ENCODE measurements around the gene FBXO45. TPM values are rescaled to one million over a fixed set of nuclear protein-coding genes. Genes with fewer than 3 reads are reported as not detected.

The FBXO45 gene
- total and polyA plus RNA-seq, 2 experiments from 2014 or later, result 6.8 to 12.2 TPM

- Histone ChIP-seq H4K20me1 (ENCODE audit: insufficient read depth, poor library complexity, severe bottlenecking) (no peaks in the 10 kb centered on the region), H3K9me2 (replicated peaks; ENCODE audit: insufficient read depth) (no peaks in the 10 kb centered on the region), H3K27ac (no peak overlapping the region), H3K4me2 (no peak overlapping the region), H3K4me1 (ENCODE audit: insufficient read depth) (no peaks in the 10 kb centered on the region), H3K27me3 (no peaks in the 10 kb centered on the region), H3K36me3 (replicated peaks; ENCODE audit: insufficient read depth, low read depth) (no peaks in the 10 kb centered on the region), H3K4me3 (no peak overlapping the region), H2AFZ (no peak overlapping the region), H3K79me2 (no peaks in the 10 kb centered on the region), H3K9me3 (ENCODE audit: low read depth) (no peaks in the 10 kb centered on the region)
- 88% methylated on average over 7 of the region's 7 CpGs for WGBS (ENCODE audit: low lambda C conversion rate, missing lambda C conversion rate)
- DNase-seq (ENCODE audit: low spot score), result no peak
- no peak for TF ChIP-seq EZH2phosphoT487 (IDR thresholded peaks at IDR 0.05; ENCODE audit: low read depth, severe bottlenecking, unreplicated experiment)
- no peak for TF ChIP-seq EZH2 (IDR thresholded peaks at IDR 0.05; ENCODE audit: borderline replicate concordance)
- TF ChIP-seq CTCF (IDR thresholded peaks at IDR 0.05; ENCODE audit: poor library complexity), result no peak
Measured at GRCh38 chr3:196600359-196600758, 31.9 kb downstream of the FBXO45 start.

GRCh38 chr3:196602673-196603072 is 34.2 kb downstream of the FBXO45 start:
- WGBS (ENCODE audit: low lambda C conversion rate, missing lambda C conversion rate), result 91% methylated on average over 6 of the region's 6 CpGs
- no peaks in the 10 kb centered on the region for H3K79me2 ChIP-seq
- DNase-seq (ENCODE audit: low spot score), result no peak
- no peak overlapping the region for H3K4me2 ChIP-seq
- H3K27me3 ChIP-seq, result no peaks in the 10 kb centered on the region
- no peaks in the 10 kb centered on the region for H3K4me1 ChIP-seq (ENCODE audit: insufficient read depth)
- no peak overlapping the region for H3K4me3 ChIP-seq
- H3K9me3 ChIP-seq (ENCODE audit: low read depth), result no peaks in the 10 kb centered on the region
- TF ChIP-seq CTCF (IDR thresholded peaks at IDR 0.05; ENCODE audit: poor library complexity) (no peak), EZH2phosphoT487 (IDR thresholded peaks at IDR 0.05; ENCODE audit: low read depth, severe bottlenecking, unreplicated experiment) (no peak), EZH2 (IDR thresholded peaks at IDR 0.05; ENCODE audit: borderline replicate concordance) (no peak)
- no peaks in the 10 kb centered on the region for H4K20me1 ChIP-seq (ENCODE audit: insufficient read depth, poor library complexity, severe bottlenecking)
- no peaks in the 10 kb centered on the region for H3K36me3 ChIP-seq (replicated peaks; ENCODE audit: insufficient read depth, low read depth)
- no peaks in the 10 kb centered on the region for H3K9me2 ChIP-seq (replicated peaks; ENCODE audit: insufficient read depth)
- H3K27ac ChIP-seq, result no peak overlapping the region
- no peak overlapping the region for H2AFZ ChIP-seq

GRCh38 chr3:196603683-196604082 is 35.2 kb downstream of the FBXO45 start:
- no peak for TF ChIP-seq EZH2 (IDR thresholded peaks at IDR 0.05; ENCODE audit: borderline replicate concordance)
- no peak for TF ChIP-seq EZH2phosphoT487 (IDR thresholded peaks at IDR 0.05; ENCODE audit: low read depth, severe bottlenecking, unreplicated experiment)
- no peak for DNase-seq (ENCODE audit: low spot score)
- H3K4me2 ChIP-seq, result no peak overlapping the region
- 80% methylated on average over 7 of the region's 7 CpGs for WGBS (ENCODE audit: low lambda C conversion rate, missing lambda C conversion rate)
- no peaks in the 10 kb centered on the region for H3K4me1 ChIP-seq (ENCODE audit: insufficient read depth)
- peaks cover 3% of the 10 kb centered on the region for H3K9me3 ChIP-seq (ENCODE audit: low read depth)
- no peaks in the 10 kb centered on the region for H3K27me3 ChIP-seq
- H3K4me3 ChIP-seq, result no peak overlapping the region
- H3K27ac ChIP-seq, result no peak overlapping the region
- no peaks in the 10 kb centered on the region for H3K9me2 ChIP-seq (replicated peaks; ENCODE audit: insufficient read depth)
- H3K36me3 ChIP-seq (replicated peaks; ENCODE audit: insufficient read depth, low read depth), result no peaks in the 10 kb centered on the region
- H4K20me1 ChIP-seq (ENCODE audit: insufficient read depth, poor library complexity, severe bottlenecking), result no peaks in the 10 kb centered on the region
- H2AFZ ChIP-seq, result no peak overlapping the region
- no peaks in the 10 kb centered on the region for H3K79me2 ChIP-seq

GRCh38 chr3:196604548-196604947 is 36.1 kb downstream of the FBXO45 start:
- no peaks in the 10 kb centered on the region for H3K9me2 ChIP-seq (replicated peaks; ENCODE audit: insufficient read depth)
- no peaks in the 10 kb centered on the region for H4K20me1 ChIP-seq (ENCODE audit: insufficient read depth, poor library complexity, severe bottlenecking)
- peaks cover 3% of the 10 kb centered on the region for H3K9me3 ChIP-seq (ENCODE audit: low read depth)
- H3K79me2 ChIP-seq, result no peaks in the 10 kb centered on the region
- no peak overlapping the region for H3K4me2 ChIP-seq
- H3K27me3 ChIP-seq, result no peaks in the 10 kb centered on the region
- DNase-seq (ENCODE audit: low spot score), result no peak
- H3K36me3 ChIP-seq (replicated peaks; ENCODE audit: insufficient read depth, low read depth), result no peaks in the 10 kb centered on the region
- H2AFZ ChIP-seq, result no peak overlapping the region
- no peak overlapping the region for H3K4me3 ChIP-seq
- TF ChIP-seq EZH2 (IDR thresholded peaks at IDR 0.05; ENCODE audit: borderline replicate concordance), result no peak
- TF ChIP-seq CTCF (IDR thresholded peaks at IDR 0.05; ENCODE audit: poor library complexity), result no peak
- no peak for TF ChIP-seq EZH2phosphoT487 (IDR thresholded peaks at IDR 0.05; ENCODE audit: low read depth, severe bottlenecking, unreplicated experiment)
- 85% methylated on average over 13 of the region's 13 CpGs for WGBS (ENCODE audit: low lambda C conversion rate, missing lambda C conversion rate)
- H3K27ac ChIP-seq, result no peak overlapping the region
- H3K4me1 ChIP-seq (ENCODE audit: insufficient read depth), result no peaks in the 10 kb centered on the region
